Fibroblast of skin of right quadriceps (primary cell): ENCODE data around the gene CD163L1.

Source experiments
- DNase-seq: peaks from one replicate; pipeline ENCODE4 v3.0.0-alpha.2; 2013

The CD163L1 gene

DNA sequence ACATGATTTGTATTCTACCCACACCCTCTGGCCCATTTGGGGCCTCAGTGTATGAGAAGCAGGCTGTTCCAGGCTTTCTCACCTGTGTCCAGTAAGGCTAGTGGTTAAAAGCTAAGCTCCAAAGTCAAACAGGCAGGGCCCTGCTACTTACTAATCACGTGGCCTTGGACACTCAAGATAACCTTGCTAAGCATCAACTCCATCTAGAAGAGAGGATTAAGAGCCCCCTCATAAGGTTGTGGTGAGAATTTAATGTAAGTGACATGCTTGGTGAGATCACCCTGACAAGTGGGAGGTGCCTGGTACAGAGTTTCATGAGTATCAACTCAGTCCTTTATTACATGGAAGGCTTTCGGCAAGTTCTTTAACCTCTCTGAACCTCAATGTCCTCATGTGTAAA lies 122.3 kb downstream of the CD163L1 start:
- DNase-seq, result no peak

DNA sequence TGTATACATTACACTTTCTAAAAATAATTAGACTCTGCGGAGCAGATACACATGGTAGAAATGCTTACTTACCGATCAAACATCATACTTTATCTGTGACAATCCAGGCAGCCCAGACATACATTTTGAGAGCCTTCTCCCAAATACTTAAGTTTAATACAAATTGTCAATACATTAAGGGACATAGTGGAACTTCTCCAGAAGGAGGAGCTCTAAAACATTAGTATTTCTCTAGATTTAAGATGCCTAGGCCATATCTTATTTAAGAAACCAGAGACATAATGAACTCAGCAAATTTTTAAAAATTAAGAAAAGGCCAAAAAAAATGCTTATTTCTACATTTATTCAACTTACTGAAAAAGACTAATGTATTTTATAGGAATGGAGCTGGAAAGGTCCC lies 124.0 kb downstream of the CD163L1 start:
- DNase-seq, result peak; percentile 9

GRCh38 chr12:7310070-7310469 lies 133.9 kb downstream of the CD163L1 start:
- DNase-seq, result no peak
